EL (cell line): ENCODE measurements around the gene EPAS1.
A peak's percentile ranks its signal among the peaks of the same experiment; 100 is the strongest.

Source experiments
- DNase-seq: peaks from one replicate; pipeline ENCODE4 v3.0.0-alpha.2; 2016

The EPAS1 gene

GRCh38 chr2:46411245-46411641 lies 114.0 kb downstream of the EPAS1 start:
- DNase-seq: peak; percentile 52

GRCh38 chr2:46411985-46412384 lies 114.8 kb downstream of the EPAS1 start:
- DNase-seq: no peak

DNA sequence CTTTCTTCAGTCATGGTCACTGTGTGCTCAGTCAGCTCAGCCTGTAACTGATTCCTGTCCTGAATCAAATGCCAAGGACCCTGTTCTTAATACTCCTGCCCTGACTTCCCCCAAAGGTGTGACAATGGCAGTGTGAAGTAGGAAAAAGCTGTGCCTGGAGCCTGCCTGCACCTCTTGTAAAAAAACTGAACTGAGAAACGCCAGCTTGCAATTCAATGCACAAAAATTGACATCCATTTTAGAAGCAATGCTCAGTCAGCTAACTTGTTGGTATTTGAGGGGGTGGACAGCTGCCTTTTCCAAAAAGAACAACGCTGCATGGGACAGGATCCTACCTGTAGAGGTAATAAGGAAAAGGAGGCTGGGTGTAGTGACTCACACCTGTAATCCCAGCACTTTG lies 115.9 kb downstream of the EPAS1 start:
- no peak for DNase-seq

- DNase-seq: no peak
These were observed 116.4 kb downstream of the EPAS1 start for GRCh38 chr2:46413631-46414030.

DNA sequence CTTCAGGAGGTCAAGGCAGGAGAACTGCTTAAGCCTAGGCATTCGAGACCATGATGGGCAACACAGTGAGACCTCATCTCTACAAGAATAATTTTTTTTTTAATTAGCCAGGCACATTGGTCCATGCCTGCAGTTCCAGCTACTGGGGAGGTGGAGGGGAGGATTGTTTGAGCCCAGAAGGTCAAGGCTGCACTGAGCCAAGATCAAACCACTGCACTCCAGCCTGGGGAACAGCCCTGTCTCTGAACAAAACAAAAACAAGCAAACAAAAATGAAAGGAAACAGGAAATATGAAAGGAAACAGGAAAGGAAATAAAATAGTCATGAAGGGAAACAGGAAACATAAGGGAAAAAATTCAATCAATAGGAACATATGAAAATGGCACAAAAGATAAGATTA lies 117.5 kb downstream of the EPAS1 start:
- DNase-seq: no peak

DNA sequence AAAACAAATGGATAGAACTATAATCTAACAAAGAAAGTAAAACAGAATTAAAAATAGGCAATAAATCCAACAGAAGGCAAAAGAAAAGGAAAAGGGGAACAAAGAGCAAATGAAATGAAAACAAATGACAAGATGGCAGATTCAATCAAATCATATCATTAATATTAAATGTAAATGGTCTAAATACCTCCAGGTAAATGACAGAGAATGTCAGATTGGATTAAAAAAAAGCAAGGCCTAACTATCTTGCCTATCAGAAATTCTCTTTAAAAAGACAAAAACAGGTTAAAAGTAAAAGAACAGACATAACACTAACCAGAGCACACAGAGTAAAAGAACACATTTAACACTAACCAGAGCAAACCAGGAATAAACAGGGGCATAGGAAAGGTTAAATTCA lies 119.1 kb downstream of the EPAS1 start:
- no peak for DNase-seq

- peak; percentile 50 for DNase-seq
These were observed 119.7 kb downstream of the EPAS1 start for GRCh38 chr2:46416739-46417403.

DNA sequence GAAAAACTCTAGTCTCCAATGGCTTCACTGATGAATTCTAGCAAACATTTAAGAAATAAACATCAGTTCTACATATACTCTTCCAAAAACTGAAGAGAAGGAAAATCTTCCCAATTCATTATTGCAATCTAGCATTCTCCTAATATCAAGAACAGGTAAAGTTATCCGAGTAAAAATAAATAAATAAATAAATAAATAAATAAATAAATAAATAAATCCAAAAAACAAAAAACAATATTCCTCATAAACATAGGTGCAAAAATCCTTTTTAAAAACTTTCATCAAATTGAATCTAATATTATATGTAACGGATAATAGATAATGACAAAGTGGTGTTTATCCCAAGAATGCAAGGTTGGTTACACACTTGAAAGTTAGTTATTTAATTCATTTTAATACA lies 123.7 kb downstream of the EPAS1 start:
- no peak for DNase-seq

DNA sequence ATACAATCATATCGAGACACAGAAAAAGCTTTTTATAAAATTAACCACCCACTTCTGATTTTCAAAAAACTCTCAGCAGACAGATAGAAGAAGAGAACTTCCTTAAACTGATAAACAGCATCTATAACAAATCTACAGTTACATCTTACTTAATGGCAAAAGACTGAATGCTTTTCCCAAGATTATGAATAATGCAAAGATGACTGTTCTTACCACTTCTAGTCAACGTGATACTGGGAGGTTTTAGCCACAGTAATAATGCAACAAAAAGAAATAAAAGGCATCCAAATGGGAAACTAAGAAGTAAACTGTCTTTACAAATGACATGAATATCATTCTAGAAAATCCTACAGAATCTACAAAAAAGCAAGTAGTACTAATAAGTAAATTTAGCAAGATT lies 124.2 kb downstream of the EPAS1 start:
- DNase-seq: no peak

GRCh38 chr2:46422717-46423394 lies 125.6 kb downstream of the EPAS1 start:
- DNase-seq: no peak

- DNase-seq: no peak
These were observed 127.7 kb downstream of the EPAS1 start for GRCh38 chr2:46424937-46425336.

DNA sequence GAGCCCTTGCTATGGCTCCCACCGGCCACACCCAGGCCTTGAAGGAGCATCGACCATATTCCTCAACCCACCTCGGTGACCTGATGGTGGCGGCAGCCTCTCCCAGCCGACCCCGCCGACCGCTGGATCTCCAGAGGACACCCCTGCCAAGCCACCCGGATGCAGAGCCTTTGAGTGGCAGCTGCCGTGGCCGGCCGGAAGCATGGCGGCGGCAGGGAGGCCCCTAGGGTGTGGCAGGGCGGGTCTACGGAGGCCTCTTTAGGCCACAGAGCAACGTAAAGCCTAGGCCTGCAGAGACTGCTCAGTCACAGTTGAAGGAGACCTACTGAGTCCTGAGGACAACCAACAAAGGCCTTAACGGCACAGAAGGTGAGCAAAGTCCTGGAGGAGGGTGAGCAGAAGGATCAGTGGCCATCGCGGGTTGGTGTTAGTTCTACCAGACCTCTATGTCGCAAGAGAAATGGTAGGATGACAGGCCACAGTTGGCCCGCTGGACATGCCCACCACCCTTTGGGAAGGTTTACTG lies 131.8 kb downstream of the EPAS1 start:
- no peak for DNase-seq

DNA sequence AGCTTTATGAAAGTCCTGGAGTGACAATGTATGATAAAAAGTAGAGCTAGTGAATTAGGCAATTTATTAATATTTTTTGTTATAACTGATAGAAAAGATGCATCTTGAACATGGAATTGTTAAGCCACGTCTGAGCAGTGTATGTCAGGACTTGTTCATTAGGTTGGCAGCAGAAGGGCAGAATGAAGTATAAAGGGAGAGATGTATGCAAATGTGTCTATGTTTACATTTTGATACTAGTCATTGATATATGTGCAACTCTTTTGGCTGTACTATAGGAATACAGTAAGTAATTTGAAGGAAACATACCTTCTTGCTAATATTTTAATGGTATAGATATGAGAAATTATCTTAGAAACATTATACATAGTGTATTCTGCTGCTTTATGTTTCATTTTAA lies 133.2 kb downstream of the EPAS1 start:
- no peak for DNase-seq

DNA sequence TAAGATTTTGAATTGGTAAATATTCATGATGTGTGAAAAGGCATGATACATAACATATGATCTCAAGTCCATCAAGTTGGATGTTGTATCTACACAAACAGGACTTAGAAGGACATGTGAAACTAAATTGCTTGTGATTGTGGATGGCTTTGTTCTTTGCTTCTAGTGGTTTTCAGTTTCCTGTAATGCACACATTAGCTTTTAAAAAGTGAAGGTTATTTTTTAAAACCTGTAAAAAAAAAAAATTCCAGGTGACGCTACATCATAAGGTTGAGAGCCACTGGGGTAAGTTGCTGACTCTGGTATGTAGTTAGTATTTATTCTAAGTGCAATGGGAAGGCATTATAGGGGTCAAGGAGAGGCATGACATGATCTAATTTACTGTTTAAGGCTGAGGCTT lies 133.8 kb downstream of the EPAS1 start:
- no peak for DNase-seq

- peak; percentile 26 for DNase-seq
These were observed 134.5 kb downstream of the EPAS1 start for GRCh38 chr2:46431481-46432235.

GRCh38 chr2:46434851-46435273 lies 137.7 kb downstream of the EPAS1 start:
- DNase-seq: peak; percentile 78

GRCh38 chr2:46435353-46435752 lies 138.1 kb downstream of the EPAS1 start:
- no peak for DNase-seq

DNA sequence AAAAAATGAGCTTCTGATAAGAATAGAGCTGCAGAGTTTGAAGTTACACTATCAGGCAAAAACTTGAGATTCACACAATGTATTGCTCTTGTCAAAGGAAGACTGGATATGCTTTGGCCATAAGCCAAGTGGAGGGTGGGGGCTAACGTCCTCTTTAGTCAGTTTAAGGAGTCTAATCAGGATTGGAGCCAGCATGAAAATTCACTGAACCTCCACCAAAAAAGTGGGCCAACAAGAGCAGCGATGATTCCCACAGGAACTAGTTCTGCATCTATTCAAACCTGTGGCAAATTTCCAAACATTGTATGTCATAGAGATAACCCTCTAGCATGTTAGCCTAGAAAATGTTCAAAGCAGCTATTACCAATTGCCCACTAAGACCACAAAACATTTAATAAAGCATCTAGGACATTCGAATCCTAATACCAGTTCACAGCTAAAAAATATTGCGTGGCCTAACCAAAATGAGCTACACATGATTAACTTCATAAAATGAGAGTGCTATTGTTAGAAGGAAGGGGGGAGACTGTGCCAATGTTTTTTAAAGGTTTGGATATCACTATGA lies 138.7 kb downstream of the EPAS1 start:
- DNase-seq: no peak
